ENCODE results near the gene UGDH. TPM values are rescaled to one million over a fixed set of nuclear protein-coding genes. Genes with fewer than 3 reads are reported as not detected.
A peak's percentile ranks its signal among the peaks of the same experiment; 100 is the strongest.
"Not testable (repeated sequence)": the region's sequence is repeated elsewhere in the genome, so short reads cannot be mapped to it uniquely, and the experiment has no call there.

The UGDH gene
- total and polyA plus RNA-seq, 4 donors, result 50.7 to 58.0 (median 54.1) TPM

- no peak overlapping the region for H3K4me3 ChIP-seq (ENCODE audit: low read depth, low read length)
- no peaks in the 10 kb centered on the region for H3K27me3 ChIP-seq (ENCODE audit: control insufficient read depth, insufficient read depth, low read length)
- DNase-seq (ENCODE audit: low read depth in 4 of 6, low spot score in 6 of 6), result no peak
- peaks cover 7% of the 10 kb centered on the region for H3K4me1 ChIP-seq (ENCODE audit: control insufficient read depth, insufficient read depth, low read length)
- H3K27ac ChIP-seq (ENCODE audit: low read depth, low read length), result no peak overlapping the region
- H3K9me3 ChIP-seq (ENCODE audit: control insufficient read depth, insufficient read depth, low read length), result peaks cover 2% of the 10 kb centered on the region
- H3K36me3 ChIP-seq (ENCODE audit: control insufficient read depth, insufficient read depth, low read length), result peaks cover 23% of the 10 kb centered on the region
- 99% methylated on average over 5 of the region's 5 CpGs for WGBS (ENCODE audit: insufficient coverage)
Measured at GRCh38 chr4:39533541-39533940, 6.3 kb upstream of the UGDH start.

- peaks cover 23% of the 10 kb centered on the region for H3K36me3 ChIP-seq (ENCODE audit: control insufficient read depth, insufficient read depth, low read length)
- not testable (repeated sequence) for H3K27ac ChIP-seq (ENCODE audit: low read depth, low read length); H3K27me3 ChIP-seq (ENCODE audit: control insufficient read depth, insufficient read depth, low read length); DNase-seq (ENCODE audit: low read depth in 4 of 6, low spot score in 6 of 6); H3K4me1 ChIP-seq (ENCODE audit: control insufficient read depth, insufficient read depth, low read length); H3K4me3 ChIP-seq (ENCODE audit: low read depth, low read length); H3K9me3 ChIP-seq (ENCODE audit: control insufficient read depth, insufficient read depth, low read length)
- 83% methylated on average over 3 of the region's 3 CpGs for WGBS (ENCODE audit: insufficient coverage)
Measured at GRCh38 chr4:39532237-39532636, 5.0 kb upstream of the UGDH start.

- H3K27ac ChIP-seq (ENCODE audit: low read depth, low read length), result no peak overlapping the region
- peaks cover 2% of the 10 kb centered on the region for H3K9me3 ChIP-seq (ENCODE audit: control insufficient read depth, insufficient read depth, low read length)
- 92% methylated on average over 2 of the region's 3 CpGs for WGBS (ENCODE audit: insufficient coverage)
- no peaks in the 10 kb centered on the region for H3K27me3 ChIP-seq (ENCODE audit: control insufficient read depth, insufficient read depth, low read length)
- peaks cover 23% of the 10 kb centered on the region for H3K36me3 ChIP-seq (ENCODE audit: control insufficient read depth, insufficient read depth, low read length)
- H3K4me3 ChIP-seq (ENCODE audit: low read depth, low read length), result no peak overlapping the region
- no peak for DNase-seq (ENCODE audit: low read depth in 4 of 6, low spot score in 6 of 6)
- H3K4me1 ChIP-seq (ENCODE audit: control insufficient read depth, insufficient read depth, low read length), result peaks cover 9% of the 10 kb centered on the region
Measured at GRCh38 chr4:39530682-39531081, 3.4 kb upstream of the UGDH start.

- DNase-seq (ENCODE audit: low read depth in 4 of 6, low spot score in 6 of 6), result no peak
- peaks cover 14% of the 10 kb centered on the region for H3K4me1 ChIP-seq (ENCODE audit: control insufficient read depth, insufficient read depth, low read length)
- peaks cover 2% of the 10 kb centered on the region for H3K9me3 ChIP-seq (ENCODE audit: control insufficient read depth, insufficient read depth, low read length)
- no peaks in the 10 kb centered on the region for H3K27me3 ChIP-seq (ENCODE audit: control insufficient read depth, insufficient read depth, low read length)
- no peak overlapping the region for H3K27ac ChIP-seq (ENCODE audit: low read depth, low read length)
- 100% methylated on average over 1 of the region's 2 CpGs for WGBS (ENCODE audit: insufficient coverage)
- peaks cover 18% of the 10 kb centered on the region for H3K36me3 ChIP-seq (ENCODE audit: control insufficient read depth, insufficient read depth, low read length)
- H3K4me3 ChIP-seq (ENCODE audit: low read depth, low read length), result no peak overlapping the region
Measured at GRCh38 chr4:39529534-39529933, 2.3 kb upstream of the UGDH start.

- WGBS (ENCODE audit: insufficient coverage), result 0% methylated on average over 13 of the region's 21 CpGs
- H3K9me3 ChIP-seq (ENCODE audit: control insufficient read depth, insufficient read depth, low read length), result no peaks in the 10 kb centered on the region
Measured at GRCh38 chr4:39528061-39528465, 824 bp upstream of the UGDH start.

GRCh38 chr4:39526765-39527295 lies 409 bp downstream of the UGDH start:
- Histone ChIP-seq H3K27ac (ENCODE audit: low read depth, low read length) (peak overlapping the region; percentile 99), H3K4me1 (ENCODE audit: control insufficient read depth, insufficient read depth, low read length) (peaks cover 25% of the 10 kb centered on the region), H3K9me3 (ENCODE audit: control insufficient read depth, insufficient read depth, low read length) (no peaks in the 10 kb centered on the region), H3K4me3 (ENCODE audit: low read depth, low read length) (peak overlapping the region; percentile 95), H3K27me3 (ENCODE audit: control insufficient read depth, insufficient read depth, low read length) (no peaks in the 10 kb centered on the region), H3K36me3 (ENCODE audit: control insufficient read depth, insufficient read depth, low read length) (peaks cover 3% of the 10 kb centered on the region)
- peak in 5 of 6 donors; percentile 4 to 71 (median 31) for DNase-seq (ENCODE audit: low read depth in 4 of 6, low spot score in 6 of 6)
- WGBS (ENCODE audit: insufficient coverage), result 0% methylated on average over 26 of the region's 33 CpGs

More at GRCh38 chr4:39528061-39528465, 824 bp upstream of the UGDH start:
- Histone ChIP-seq H3K36me3 (ENCODE audit: control insufficient read depth, insufficient read depth, low read length) (peaks cover 10% of the 10 kb centered on the region), H3K27me3 (ENCODE audit: control insufficient read depth, insufficient read depth, low read length) (no peaks in the 10 kb centered on the region), H3K4me3 (ENCODE audit: low read depth, low read length) (peak overlapping the region; percentile 95), H3K27ac (ENCODE audit: low read depth, low read length) (peak overlapping the region; percentile 99), H3K4me1 (ENCODE audit: control insufficient read depth, insufficient read depth, low read length) (peaks cover 21% of the 10 kb centered on the region)
- DNase-seq (ENCODE audit: low read depth in 4 of 6, low spot score in 6 of 6), result peak in 1 of 6 donors; percentile 61

- WGBS (ENCODE audit: insufficient coverage), result no CpG with 5 or more reads among the region's 9 CpGs
- Histone ChIP-seq H3K4me1 (ENCODE audit: control insufficient read depth, insufficient read depth, low read length) (peaks cover 25% of the 10 kb centered on the region), H3K27ac (ENCODE audit: low read depth, low read length) (peak overlapping the region; percentile 99), H3K9me3 (ENCODE audit: control insufficient read depth, insufficient read depth, low read length) (no peaks in the 10 kb centered on the region), H3K4me3 (ENCODE audit: low read depth, low read length) (peak overlapping the region; percentile 95), H3K36me3 (ENCODE audit: control insufficient read depth, insufficient read depth, low read length) (peaks cover 2% of the 10 kb centered on the region), H3K27me3 (ENCODE audit: control insufficient read depth, insufficient read depth, low read length) (no peaks in the 10 kb centered on the region)
- peak; percentile 19 to 72 (median 44) for DNase-seq (ENCODE audit: low read depth in 4 of 6, low spot score in 6 of 6)
Measured at GRCh38 chr4:39525822-39526690, 1.2 kb downstream of the UGDH start.

GRCh38 chr4:39524161-39524957 lies 2.9 kb downstream of the UGDH start:
- Histone ChIP-seq H3K4me3 (ENCODE audit: low read depth, low read length) (peak overlapping the region; percentile 9), H3K36me3 (ENCODE audit: control insufficient read depth, insufficient read depth, low read length) (peaks cover 7% of the 10 kb centered on the region), H3K4me1 (ENCODE audit: control insufficient read depth, insufficient read depth, low read length) (peaks cover 25% of the 10 kb centered on the region), H3K9me3 (ENCODE audit: control insufficient read depth, insufficient read depth, low read length) (no peaks in the 10 kb centered on the region), H3K27ac (ENCODE audit: low read depth, low read length) (no peak overlapping the region), H3K27me3 (ENCODE audit: control insufficient read depth, insufficient read depth, low read length) (no peaks in the 10 kb centered on the region)
- WGBS (ENCODE audit: insufficient coverage), result 100% methylated on average over 1 of the region's 7 CpGs
- no peak for DNase-seq (ENCODE audit: low read depth in 4 of 6, low spot score in 6 of 6)

- peaks cover 23% of the 10 kb centered on the region for H3K36me3 ChIP-seq (ENCODE audit: control insufficient read depth, insufficient read depth, low read length)
- no peak overlapping the region for H3K27ac ChIP-seq (ENCODE audit: low read depth, low read length)
- no peak overlapping the region for H3K4me3 ChIP-seq (ENCODE audit: low read depth, low read length)
- no peaks in the 10 kb centered on the region for H3K27me3 ChIP-seq (ENCODE audit: control insufficient read depth, insufficient read depth, low read length)
- no peak for DNase-seq (ENCODE audit: low read depth in 4 of 6, low spot score in 6 of 6)
- WGBS (ENCODE audit: insufficient coverage), result no CpG with 5 or more reads among the region's 2 CpGs
- H3K9me3 ChIP-seq (ENCODE audit: control insufficient read depth, insufficient read depth, low read length), result no peaks in the 10 kb centered on the region
- H3K4me1 ChIP-seq (ENCODE audit: control insufficient read depth, insufficient read depth, low read length), result peaks cover 16% of the 10 kb centered on the region
Measured at GRCh38 chr4:39522068-39522467, 5.2 kb downstream of the UGDH start.

Measured in spinal cord (tissue), 10 donors.